Subcutaneous abdominal adipose tissue (tissue), 5 donors: ENCODE measurements around the gene CCNG2.

Experiments
- H3K27ac ChIP-seq: one replicate; pipeline ENCODE4 v1.7.0; 2013; ENCODE audit warnings: low read depth, mild to moderate bottlenecking, inconsistent platforms, low read length, moderate library complexity
- H3K27me3 ChIP-seq, 5 donors: one replicate each; pipeline ENCODE4 v1.7.0; 2013; ENCODE audit warnings: low read length in 5 of 5, inconsistent platforms in 1 of 5; ENCODE audit not compliant: control insufficient read depth in 5 of 5, insufficient read depth in 4 of 5
- H3K36me3 ChIP-seq, 5 donors: one replicate each; pipeline ENCODE4 v1.7.0; 2013; ENCODE audit warnings: low read length in 5 of 5; ENCODE audit not compliant: control insufficient read depth in 5 of 5, insufficient read depth in 5 of 5
- H3K4me1 ChIP-seq, 5 donors: one replicate each; pipeline ENCODE4 v1.7.0; 2013; ENCODE audit warnings: low read length in 5 of 5, mild to moderate bottlenecking in 3 of 5, moderate library complexity in 1 of 5; ENCODE audit not compliant: control insufficient read depth in 5 of 5, insufficient read depth in 5 of 5
- H3K4me3 ChIP-seq, 5 donors: one replicate each; pipeline ENCODE4 v1.7.0; 2013; ENCODE audit warnings: low read length in 5 of 5, low read depth in 1 of 5
- H3K9ac ChIP-seq, 5 donors: one replicate each; pipeline ENCODE4 v1.7.0; 2013; ENCODE audit warnings: low read length in 5 of 5, mild to moderate bottlenecking in 4 of 5, moderate library complexity in 3 of 5
- H3K9me3 ChIP-seq, 5 donors: one replicate each; pipeline ENCODE4 v1.7.0; 2013; ENCODE audit warnings: low read length in 5 of 5; ENCODE audit not compliant: control insufficient read depth in 5 of 5
- donor health status: healthy.
- donor health status: healthy.
- donor health status: healthy.
- donor health status: healthy.
- donor health status: healthy.

CCNG2 gene

DNA sequence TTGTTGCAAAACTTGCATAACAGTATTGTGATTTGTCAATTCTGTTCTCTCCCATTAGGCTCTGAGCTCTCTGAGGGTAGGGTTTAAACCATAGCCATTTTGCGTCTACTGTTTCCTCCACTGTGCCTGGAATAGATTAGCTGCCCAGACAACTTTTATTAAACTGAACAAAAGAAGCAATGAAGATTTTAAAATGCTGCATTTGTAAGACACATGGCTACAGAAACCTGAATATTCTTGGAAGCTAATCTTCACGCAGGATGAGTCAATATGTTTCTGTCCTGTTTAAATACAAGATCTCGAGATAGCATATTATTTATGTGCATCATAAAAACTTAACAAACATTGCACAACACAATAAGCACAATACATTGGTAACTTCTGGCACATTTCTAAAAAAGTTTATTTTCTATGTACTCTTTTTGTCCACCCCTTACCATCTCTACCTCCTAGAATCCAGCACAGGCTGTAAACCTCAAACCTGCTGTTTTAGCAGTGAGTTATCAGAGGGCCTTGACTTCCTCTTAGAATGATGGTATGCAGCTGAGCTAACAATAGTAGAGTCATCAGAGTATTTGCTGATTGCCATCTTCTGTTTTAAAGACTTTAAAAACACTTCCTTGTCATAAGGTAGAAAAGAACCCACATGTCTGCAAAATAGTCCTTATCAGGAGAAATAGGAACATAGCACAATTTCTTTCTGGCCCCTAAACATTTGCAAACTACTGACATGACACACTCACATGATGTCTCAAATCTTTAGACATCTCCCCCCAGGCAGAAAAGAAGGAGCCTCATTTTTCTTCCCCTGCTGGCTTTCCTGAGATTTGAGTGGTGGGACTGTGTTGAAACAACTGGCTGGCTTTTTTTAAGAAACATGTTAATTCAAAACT lies 10.6 kb upstream of the CCNG2 start:
- Histone ChIP-seq H3K9ac (no peak overlapping the region), H3K27ac (no peak overlapping the region)

DNA sequence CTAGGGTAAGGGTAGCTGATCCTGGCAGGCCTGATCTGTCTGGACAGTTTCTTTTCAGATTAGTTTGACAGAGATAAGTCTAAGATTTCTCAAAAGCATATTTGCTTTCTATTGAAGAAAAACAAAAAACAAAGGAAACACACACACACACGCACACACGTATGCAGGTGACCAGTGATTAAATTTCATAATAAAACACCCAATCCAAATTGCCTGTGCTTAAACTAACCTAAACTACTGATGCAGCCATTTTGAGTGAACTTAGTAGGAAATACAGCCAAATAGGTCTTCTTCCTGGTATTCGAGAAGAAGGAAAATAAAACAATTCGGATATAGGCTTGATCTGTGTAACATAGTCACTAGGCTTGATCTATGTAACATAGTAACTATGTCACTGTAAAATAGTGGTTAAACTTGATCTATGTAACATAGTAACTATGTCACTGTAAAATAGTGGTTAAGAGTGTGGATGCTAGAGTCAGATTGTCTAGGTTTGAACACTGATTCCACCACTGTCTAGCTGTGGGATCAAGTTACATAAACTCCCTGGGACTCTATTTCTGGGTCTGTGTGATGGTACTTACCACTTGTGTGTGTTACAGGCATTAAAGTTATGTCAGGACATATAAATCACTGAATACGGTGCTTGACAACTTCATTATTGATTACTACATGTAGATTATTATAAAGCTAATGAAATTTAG lies 9.8 kb upstream of the CCNG2 start:
- no peak overlapping the region for H3K4me3 ChIP-seq
- no peak overlapping the region for H3K27ac ChIP-seq
- H3K36me3 ChIP-seq = no peaks in the 10 kb centered on the region
- no peaks in the 10 kb centered on the region for H3K27me3 ChIP-seq
- no peaks in the 10 kb centered on the region for H3K9me3 ChIP-seq
- H3K9ac ChIP-seq = no peak overlapping the region
- H3K4me1 ChIP-seq = peaks cover 4 to 12% (median 5%) of the 10 kb centered on the region in 5 donors

More for the DNA sequence above, 10.6 kb upstream of the CCNG2 start:
- peaks cover 4 to 12% (median 5%) of the 10 kb centered on the region in 5 donors for H3K4me1 ChIP-seq
- H3K9me3 ChIP-seq = no peaks in the 10 kb centered on the region
- no peak overlapping the region for H3K4me3 ChIP-seq
- no peaks in the 10 kb centered on the region for H3K27me3 ChIP-seq
- H3K36me3 ChIP-seq = no peaks in the 10 kb centered on the region

DNA sequence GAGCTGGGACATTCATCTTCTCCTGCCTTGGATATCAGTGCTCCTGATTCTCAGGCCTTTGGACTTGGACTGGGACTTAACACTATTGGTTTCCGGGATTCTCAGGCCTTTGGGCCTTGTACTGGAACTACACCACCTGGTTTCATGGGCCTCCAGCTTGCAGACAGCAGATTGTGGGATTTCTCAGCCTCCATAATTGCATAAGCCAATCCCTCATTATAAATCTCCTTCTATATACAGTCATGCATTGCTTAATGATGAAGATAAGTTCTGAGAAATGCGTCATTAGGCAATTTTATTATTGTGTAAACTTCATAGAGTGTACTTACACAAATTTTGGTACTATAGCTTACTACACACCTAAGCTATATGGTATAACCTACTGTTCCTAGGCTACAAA lies 8.9 kb upstream of the CCNG2 start:
- Histone ChIP-seq H3K27ac (no peak overlapping the region), H3K27me3 (no peaks in the 10 kb centered on the region)

DNA sequence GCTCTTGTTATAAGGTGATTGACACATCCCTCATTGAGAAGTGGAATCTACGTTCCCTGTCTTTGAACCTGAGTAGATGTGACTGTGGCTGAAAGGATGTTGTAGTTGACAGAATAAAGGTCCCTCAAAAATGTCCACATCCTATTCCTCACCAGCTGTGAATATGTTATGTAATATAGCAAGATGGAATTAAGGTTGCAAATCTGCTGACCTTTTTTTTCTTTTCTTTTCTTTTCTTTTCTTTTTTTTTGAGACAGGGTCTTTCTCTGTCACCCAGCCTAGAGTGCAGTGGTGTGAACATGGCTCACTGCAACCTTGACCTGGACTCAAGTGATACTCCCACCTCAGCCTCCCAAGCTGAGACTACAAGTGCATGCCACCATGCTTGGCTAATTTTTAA lies 7.2 kb upstream of the CCNG2 start:
- no peaks in the 10 kb centered on the region for H3K36me3 ChIP-seq
- H3K9ac ChIP-seq = no peak overlapping the region
- no peaks in the 10 kb centered on the region for H3K9me3 ChIP-seq
- peaks cover 4 to 21% (median 5%) of the 10 kb centered on the region in 5 donors for H3K4me1 ChIP-seq
- H3K27me3 ChIP-seq = no peaks in the 10 kb centered on the region
- no peak overlapping the region for H3K4me3 ChIP-seq
- no peak overlapping the region for H3K27ac ChIP-seq

More for the DNA sequence above, 8.9 kb upstream of the CCNG2 start:
- Histone ChIP-seq H3K4me3 (no peak overlapping the region), H3K4me1 (peaks cover 4 to 12% (median 5%) of the 10 kb centered on the region in 5 donors), H3K9ac (no peak overlapping the region), H3K36me3 (no peaks in the 10 kb centered on the region), H3K9me3 (no peaks in the 10 kb centered on the region)

DNA sequence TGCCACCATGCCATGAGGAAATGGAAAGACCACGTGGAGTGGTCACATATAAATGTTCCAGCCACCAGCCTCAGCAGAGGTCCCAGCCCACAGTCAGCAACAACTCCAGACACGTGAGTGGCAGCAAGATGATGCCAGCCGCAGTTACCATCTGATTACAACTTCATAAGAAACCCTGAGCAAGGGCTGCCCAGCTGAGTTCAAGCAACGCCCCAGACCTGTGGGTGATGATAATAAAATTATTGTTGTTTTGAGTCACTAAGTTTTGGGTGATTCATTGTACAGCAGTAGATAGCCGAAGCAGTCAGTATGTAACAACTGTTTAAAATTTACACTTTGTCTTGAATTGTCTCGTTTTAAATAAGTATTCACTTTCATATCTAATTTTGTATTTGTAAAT lies 5.8 kb upstream of the CCNG2 start:
- Histone ChIP-seq H3K4me3 (no peak overlapping the region), H3K9me3 (no peaks in the 10 kb centered on the region), H3K36me3 (no peaks in the 10 kb centered on the region), H3K4me1 (peaks cover 0 to 17% (median 7%) of the 10 kb centered on the region in 5 donors), H3K9ac (no peak overlapping the region), H3K27me3 (no peaks in the 10 kb centered on the region), H3K27ac (no peak overlapping the region)

DNA sequence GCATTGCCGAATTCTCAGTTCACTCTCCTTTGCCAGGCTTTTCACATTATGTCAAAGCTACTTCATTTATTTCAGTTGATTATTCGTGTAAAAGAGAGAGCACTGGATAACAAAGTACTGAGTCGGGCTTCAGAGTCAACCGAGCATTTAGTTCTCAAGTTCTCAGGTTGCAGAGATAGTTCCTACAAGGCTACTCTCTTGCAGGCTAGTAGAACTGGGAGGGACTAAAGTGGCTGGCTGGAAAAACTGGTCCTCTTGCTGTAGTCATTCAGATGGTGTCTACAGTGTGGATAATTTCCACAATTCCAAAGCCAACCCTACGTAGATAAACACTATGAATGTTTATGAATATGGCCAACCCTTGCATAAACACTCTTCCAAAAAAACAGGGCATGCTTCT lies 4.6 kb upstream of the CCNG2 start:
- no peaks in the 10 kb centered on the region for H3K9me3 ChIP-seq
- no peak overlapping the region for H3K4me3 ChIP-seq
- no peak overlapping the region for H3K9ac ChIP-seq
- no peak overlapping the region for H3K27ac ChIP-seq
- peaks cover 0 to 17% (median 12%) of the 10 kb centered on the region in 5 donors for H3K4me1 ChIP-seq
- H3K27me3 ChIP-seq = no peaks in the 10 kb centered on the region
- H3K36me3 ChIP-seq = no peaks in the 10 kb centered on the region

DNA sequence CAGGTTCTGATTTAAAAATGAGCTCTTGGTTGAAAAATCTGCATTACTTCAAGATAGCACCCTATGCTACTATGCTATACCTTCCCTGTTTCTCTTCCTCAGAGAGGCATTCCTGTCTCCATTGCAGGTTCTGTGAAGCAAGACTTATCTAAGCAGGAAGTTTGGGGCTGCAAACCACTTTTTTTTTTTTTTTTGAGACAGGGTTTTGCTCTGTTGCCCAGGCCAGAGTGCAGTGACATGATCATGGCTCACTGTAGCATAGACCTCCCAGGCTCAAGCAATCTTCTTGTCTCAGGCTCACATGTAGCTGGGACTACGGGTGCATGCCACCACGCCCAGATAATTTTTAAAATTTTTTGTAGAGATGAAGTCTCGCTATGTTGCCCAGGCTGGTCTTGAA lies 4.0 kb upstream of the CCNG2 start:
- Histone ChIP-seq H3K4me1 (peaks cover 0 to 17% (median 15%) of the 10 kb centered on the region in 5 donors), H3K36me3 (no peaks in the 10 kb centered on the region), H3K27me3 (no peaks in the 10 kb centered on the region), H3K27ac (no peak overlapping the region), H3K4me3 (no peak overlapping the region), H3K9ac (no peak overlapping the region), H3K9me3 (no peaks in the 10 kb centered on the region)

DNA sequence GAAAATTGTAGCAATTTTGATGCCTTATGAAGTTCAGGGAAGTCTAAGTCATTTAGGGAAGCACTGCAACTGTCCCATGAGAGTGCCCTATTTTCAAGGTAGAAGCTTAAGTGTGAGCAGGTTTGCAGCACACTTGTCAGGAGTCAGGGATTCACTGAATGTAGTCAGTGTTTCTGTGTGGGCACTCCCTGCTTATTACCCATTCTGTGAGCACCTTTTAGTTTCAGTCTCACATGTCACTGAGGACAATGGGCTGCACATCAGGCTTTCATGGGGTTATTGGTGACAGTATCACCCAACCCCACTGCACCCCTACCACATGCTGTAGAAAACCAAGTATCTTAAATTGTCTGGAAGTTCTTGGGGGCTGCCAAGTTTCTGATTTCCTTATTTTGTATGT lies 2.9 kb upstream of the CCNG2 start:
- H3K27me3 ChIP-seq = no peaks in the 10 kb centered on the region
- H3K9me3 ChIP-seq = no peaks in the 10 kb centered on the region
- H3K4me1 ChIP-seq = peaks cover 0 to 27% (median 25%) of the 10 kb centered on the region in 5 donors
- no peaks in the 10 kb centered on the region for H3K36me3 ChIP-seq
- H3K4me3 ChIP-seq = no peak overlapping the region
- H3K9ac ChIP-seq = no peak overlapping the region
- H3K27ac ChIP-seq = no peak overlapping the region

DNA sequence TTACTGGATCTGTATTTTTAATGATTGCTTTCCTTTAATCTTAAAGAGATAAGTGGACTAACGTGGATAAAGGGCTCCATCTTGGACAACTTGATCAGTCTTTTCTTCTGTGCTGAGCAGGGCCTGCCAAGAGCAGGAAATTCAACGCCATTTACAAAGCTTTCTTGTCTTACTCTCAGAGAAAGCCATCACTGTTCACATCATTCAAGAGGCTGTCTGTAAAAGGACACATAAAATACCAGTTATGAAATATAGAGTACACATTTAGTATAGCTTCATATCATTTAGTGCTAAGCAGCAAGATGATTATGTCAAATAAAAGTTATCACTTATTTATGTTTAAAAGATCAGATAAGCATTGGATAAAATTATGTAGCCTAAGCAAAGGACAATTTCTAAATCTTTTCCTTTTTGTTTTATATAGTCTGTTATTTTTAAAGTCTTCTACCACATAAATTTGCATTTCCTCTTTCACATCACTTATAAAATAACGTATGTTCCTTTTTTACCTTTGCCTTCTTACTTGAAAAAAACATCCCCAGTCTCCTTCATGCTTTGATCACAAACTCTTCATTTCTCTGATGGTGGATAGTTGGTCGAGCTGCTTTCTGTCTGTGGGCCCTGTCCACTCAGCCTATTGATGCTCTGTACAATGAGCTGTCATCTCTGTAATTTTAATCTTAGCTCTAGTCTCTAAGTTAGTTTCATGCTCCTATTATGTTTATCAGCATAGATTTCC lies 2.1 kb upstream of the CCNG2 start:
- Histone ChIP-seq H3K9ac (no peak overlapping the region), H3K27me3 (no peaks in the 10 kb centered on the region), H3K4me1 (peaks cover 0 to 33% (median 29%) of the 10 kb centered on the region in 5 donors), H3K9me3 (no peaks in the 10 kb centered on the region), H3K27ac (no peak overlapping the region), H3K36me3 (no peaks in the 10 kb centered on the region), H3K4me3 (no peak overlapping the region)
